Endothelial cell of umbilical vein (primary cell): ENCODE measurements around the gene NXPH1.

Experiments used
- CTCF ChIP-seq, 2 donors: IDR thresholded peaks; 1 replicate in 1 of 2; 2 replicates in 1 of 2; pipeline ENCODE4 v1.5.1; 2011; ENCODE audit warnings: low read length in 2 of 2, mild to moderate bottlenecking in 2 of 2, moderate library complexity in 2 of 2, control low read depth in 1 of 2, inconsistent platforms in 1 of 2, low read depth in 1 of 2; ENCODE audit not compliant: insufficient read depth in 1 of 2; ENCODE audit errors: extremely low read depth in 1 of 2
- EZH2 ChIP-seq: IDR thresholded peaks from 2 replicates; pipeline ENCODE4 v1.6.1; 2012; ENCODE audit warnings: borderline replicate concordance, low read depth, mild to moderate bottlenecking, moderate library complexity, low read length, inconsistent platforms; ENCODE audit not compliant: severe bottlenecking
- FOS ChIP-seq: IDR thresholded peaks from 2 replicates; pipeline ENCODE4 v1.6.1; 2011; ENCODE audit warnings: mild to moderate bottlenecking, low read length, moderate library complexity, borderline replicate concordance; ENCODE audit not compliant: insufficient read depth
- GATA2 ChIP-seq: IDR thresholded peaks from 2 replicates; pipeline ENCODE4 v1.7.0; 2011; ENCODE audit warnings: low read depth, mild to moderate bottlenecking, moderate library complexity, mixed read lengths, low read length; ENCODE audit not compliant: insufficient read length, insufficient read depth
- JUN ChIP-seq: IDR thresholded peaks from 2 replicates; pipeline ENCODE4 v1.6.1; 2011; ENCODE audit warnings: borderline replicate concordance, low read depth; ENCODE audit not compliant: insufficient read length, insufficient read depth
- MAX ChIP-seq: IDR thresholded peaks from 2 replicates; pipeline ENCODE4 v1.6.1; 2011; ENCODE audit not compliant: insufficient read depth, insufficient read length
- MYC ChIP-seq: IDR thresholded peaks from one replicate; pipeline ENCODE4 v1.6.1; 2011; ENCODE audit warnings: mild to moderate bottlenecking, low read depth, low read length
- POLR2A ChIP-seq: IDR thresholded peaks from 2 replicates; pipeline ENCODE4 v1.6.1; 2012; ENCODE audit warnings: low read depth, mild to moderate bottlenecking, control low read depth, low read length
- POLR2AphosphoS5 ChIP-seq: IDR thresholded peaks from 2 replicates; pipeline ENCODE4 v1.6.1; 2012; ENCODE audit warnings: low read depth, mild to moderate bottlenecking, control low read depth, low read length, moderate library complexity; ENCODE audit not compliant: insufficient read depth

- TF ChIP-seq CTCF (IDR thresholded peaks at IDR 0.05; ENCODE audit: extremely low read depth in 1 of 2, insufficient read depth in 1 of 2, low read depth in 1 of 2, low read length in 2 of 2), result no peak
- no peak for TF ChIP-seq POLR2A
- no peak for TF ChIP-seq EZH2
- TF ChIP-seq MAX, result no peak
- TF ChIP-seq POLR2AphosphoS5, result no peak
- no peak for TF ChIP-seq MYC
- no peak for TF ChIP-seq FOS
- no peak for TF ChIP-seq JUN
- no peak for TF ChIP-seq GATA2
Observed at GRCh38 chr7:8491106-8491505, 57.7 kb downstream of the NXPH1 start.
